HL-60/S4 treated with retinoic acid at 250 ng/mL for 4 days and 3 days (cell line): ENCODE measurements around the gene ZMYND19.
"Not testable (repeated sequence)": the region's sequence is repeated elsewhere in the genome, so short reads cannot be mapped to it uniquely, and the experiment has no call there.

Source experiments
- in situ Hi-C: fragments of 300-500 bp; cut with MboI; formaldehyde crosslinking; loops from 2 replicates; pipeline ENCODE4 v1.7.0; 2022; ENCODE audit warnings: low sequenced_read_pairs

ZMYND19 gene

DNA sequence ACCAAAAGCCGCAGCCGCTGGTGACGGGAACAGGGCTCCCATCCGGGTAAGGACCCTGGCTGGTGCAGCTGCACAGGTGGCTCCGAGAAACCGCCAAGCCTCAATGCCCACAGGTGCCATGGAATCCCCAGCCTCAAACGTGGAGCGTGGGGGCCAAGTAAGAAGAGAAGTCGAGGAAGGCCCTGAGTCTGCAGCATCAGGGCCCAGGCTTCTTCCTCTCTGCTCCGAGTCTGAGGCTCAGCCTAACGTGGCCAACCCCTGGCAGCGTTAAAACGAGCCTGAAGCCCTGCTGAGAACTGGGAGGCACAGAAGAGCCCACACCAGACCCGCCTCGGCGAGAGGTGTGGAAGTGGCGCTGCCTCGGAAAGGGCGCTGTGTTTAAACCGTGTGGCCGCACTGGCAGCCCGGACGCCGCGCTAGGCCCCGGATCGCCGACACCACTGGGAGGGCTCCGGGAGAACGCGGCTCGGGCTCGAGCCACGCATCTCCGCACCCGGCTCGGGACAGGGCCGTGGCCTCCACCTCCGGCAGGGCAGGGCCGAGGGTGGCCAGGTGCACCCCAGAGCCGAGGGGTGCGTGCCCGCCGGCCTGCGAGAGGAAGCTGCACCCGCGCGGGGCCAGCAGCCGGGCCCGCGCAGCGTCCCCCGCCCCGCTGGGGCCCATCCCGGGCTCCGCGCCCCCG lies 730 bp downstream of the ZMYND19 start:
- in situ Hi-C loops, result no loop called here

DNA sequence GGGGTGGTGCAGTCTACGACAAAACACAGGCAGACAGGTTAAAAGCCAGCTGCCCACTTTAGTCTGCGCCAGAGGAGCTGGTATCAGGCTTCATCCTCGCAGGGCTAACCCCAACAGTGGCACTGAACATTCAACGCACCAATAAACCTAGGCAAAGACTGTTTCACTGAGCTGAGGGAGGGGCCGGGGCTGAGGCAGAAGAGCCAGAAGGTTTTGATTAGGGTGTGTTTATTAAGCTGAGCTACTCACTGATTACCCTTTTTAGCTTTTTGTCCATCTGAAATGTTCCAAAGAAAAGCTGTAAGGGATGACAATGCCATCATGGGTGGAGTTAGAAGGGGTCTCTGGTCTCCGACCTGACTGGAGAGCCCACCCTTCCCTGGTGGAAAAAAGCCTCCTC lies 1.4 kb downstream of the ZMYND19 start:
- in situ Hi-C loops, result no loop called here

DNA sequence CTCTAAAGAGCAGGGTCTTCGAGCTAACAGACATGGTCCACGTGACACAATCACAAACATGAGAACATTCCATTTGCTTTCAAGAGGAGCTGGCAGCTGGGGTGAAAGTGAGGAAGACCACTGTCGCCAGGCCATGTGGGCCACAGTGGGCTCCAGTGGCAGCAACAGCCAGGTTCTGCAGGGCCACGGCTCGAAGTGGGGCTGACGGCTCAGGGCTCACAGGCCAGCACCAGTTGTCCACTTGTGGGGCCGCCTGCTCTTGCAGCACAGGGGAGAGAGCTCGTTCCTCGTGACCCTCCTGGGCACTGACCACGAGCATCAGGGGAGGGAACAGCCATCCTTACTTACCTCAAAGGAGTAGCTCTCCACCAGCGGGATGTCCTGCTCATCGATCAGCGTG lies 2.0 kb downstream of the ZMYND19 start:
- in situ Hi-C loops, result no loop called here

DNA sequence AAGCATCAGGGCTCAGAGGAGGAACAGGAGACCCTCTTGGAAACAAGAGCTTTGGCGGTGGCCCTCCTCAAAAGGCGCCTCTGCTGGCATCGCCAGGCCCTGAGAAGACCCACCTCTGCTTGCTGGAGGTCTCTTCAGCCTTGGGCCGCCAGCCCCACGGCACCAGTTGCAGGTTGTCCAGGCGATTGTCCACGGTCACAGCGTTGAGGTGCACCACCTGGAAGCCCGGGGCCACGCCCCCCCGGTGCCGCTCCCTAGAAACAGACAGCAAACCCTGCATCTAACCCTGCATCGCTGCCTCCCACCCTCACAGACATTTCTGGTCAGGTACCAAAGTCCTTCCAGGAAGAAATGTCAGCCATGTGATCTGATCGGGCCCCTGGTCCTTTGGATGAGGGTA lies 3.5 kb downstream of the ZMYND19 start:
- in situ Hi-C loops, result no loop called here

DNA sequence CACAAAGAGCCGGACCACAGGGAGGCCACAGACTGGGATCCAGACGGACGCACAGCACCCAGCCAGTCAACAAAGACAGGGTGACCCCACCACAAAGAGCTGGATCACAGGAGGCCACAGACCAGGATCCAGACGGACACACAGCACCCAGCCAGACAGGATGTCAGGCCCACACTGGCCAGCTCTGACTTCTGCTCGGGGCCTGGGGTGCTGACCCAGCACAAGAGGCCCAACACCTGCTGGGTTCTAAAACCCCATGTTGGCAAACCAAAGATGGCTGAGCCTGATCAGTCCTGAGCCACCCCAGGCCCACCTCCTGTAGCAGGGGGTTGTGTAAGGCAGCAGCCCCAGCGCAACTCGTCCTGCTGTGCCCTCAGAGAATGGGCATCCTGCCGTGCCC lies 6.4 kb downstream of the ZMYND19 start:
- in situ Hi-C loops, result no loop called here

DNA sequence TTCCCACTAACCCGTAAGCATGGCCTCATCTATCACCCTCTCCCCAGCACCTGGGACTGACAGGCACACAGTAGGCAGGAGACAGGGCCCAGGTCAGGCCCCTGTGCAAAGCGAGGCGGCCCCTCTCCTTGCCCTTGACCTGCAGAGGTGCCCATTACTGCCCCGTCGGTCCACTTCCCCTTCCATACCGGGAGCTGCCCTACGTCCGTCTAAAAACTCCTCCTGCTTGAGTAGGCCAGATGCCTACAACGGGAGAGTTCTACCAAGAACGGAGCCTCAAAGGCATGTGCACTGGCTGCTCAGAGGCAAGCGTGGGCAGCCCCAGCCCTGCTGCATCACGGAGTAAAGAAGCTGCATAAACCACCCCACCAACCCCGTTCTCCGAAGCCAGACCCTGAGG lies 7.0 kb downstream of the ZMYND19 start:
- in situ Hi-C loops, result no loop called here

DNA sequence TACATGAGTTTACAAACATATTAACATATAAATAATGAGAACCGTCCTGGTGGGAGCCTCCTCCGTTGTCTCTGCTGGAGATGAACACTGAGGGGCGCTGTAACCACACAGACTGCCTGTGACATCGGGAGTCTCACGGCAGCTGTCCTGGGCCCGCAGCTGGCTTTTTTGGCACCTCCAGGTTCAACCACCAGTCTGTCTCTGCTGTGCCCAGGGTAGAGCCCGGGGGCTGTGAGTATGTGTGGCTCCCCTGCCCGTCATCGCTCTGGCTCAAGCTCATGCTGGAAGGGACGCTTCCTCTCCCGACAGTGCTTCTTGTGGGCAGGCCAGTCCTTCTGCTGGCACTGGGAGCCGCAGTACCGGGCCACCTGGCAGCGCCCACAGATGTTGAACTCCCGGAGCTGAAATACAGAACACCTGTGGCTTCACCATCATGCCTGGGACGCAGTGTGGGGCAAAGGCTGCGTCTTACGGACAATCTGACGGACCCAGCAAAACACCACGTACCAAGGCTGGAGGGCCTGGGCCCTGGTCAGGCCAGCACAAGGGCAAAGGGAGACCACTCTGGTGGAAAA lies 7.9 kb downstream of the ZMYND19 start:
- in situ Hi-C loops, result no loop called here

DNA sequence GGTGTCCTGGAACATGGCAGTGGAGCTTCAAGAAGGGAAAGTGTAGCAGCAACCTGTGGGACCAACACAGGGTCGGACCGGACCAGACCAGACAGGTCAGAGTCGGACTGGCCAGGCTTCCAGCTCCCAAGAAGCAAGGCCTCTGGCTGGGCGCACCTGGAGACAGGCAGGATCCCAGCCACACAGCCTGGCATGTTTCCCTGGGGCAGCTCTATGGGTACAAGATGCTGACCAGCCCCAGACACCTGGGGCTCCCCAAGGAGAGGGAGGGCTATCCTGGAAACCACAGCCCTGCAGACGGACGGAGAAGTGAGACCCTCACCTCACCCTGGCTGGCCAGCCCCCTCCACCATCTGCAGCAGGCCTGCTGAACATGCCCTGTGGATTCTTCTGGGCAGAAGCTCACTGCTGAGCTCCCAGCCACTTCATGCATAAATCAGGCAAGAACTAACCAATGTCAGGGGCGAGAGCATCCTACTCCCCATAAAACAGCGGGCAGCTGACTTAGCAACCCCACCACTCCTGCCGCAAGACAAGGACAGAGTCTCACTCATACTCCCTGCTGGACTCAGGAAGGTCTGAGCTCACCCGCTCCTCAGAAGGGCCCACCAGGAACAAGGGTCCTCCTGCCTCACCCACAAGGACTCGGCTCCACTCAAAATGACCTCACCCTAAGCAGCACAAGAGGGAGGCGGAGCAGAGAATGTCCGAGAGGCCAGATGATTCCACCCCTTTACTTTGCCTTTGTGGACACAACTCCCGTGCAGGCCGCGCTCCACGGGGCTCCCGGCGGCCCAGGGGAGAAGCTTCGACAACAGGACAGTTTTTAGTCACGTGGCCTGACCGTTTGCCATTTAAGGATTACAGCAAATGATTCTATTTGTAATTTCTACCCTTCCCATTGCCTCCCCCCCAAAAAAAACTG lies 8.7 kb downstream of the ZMYND19 start:
- in situ Hi-C loops, result no loop called here

DNA sequence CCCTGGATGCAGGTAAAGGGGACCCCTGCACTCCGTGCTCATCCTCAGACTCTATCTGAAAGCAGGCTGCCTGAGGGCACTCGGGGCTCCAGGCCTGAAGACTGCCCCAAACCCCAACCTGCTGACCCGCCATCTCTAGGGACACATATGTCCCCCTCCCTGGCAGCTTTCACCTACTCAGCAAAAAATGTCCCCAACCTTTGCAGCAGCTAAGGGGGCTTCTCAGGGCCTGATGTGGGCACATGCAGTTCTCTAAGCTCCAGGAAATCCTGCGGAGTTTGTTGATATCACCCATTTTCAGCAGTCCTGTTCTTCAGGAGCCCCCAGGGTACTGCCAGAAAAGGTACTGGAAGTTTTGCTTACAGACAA lies 9.4 kb downstream of the ZMYND19 start:
- in situ Hi-C loops, result no loop called here

DNA sequence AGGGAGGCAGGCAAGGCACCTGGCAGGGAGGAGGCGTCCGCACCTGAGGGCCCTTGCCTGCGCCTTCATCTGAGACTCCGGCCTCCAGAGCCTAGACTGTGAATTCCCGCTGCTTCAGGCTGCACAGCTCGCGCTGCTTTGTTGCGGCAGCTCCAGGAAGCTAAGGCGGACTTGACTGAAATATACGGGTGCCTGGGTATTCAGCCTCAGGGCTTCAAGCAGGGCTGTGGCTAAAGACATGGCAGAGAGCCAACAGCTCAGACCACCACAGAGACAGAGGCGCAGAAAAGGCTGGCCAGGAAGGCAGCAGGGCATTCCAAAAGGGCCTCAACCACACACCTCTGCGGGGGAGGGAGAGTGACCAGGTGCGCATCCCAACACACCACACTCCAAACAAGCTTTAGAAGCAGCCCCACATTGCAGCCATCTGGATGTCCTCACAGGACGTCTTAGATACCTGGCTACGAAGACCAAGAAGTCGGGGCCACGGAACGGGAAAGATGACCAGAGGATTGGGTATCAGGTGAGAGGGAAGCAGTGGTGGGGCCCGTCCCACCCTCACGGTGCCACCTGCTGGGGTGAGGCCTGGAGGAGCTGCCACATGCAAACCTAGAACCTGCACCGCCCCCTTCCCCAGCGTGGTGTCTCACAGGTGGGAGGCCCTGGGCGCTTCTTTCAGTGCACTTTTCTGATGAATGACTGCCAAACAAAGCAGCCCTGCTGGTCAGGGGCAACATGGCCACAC lies 9.9 kb downstream of the ZMYND19 start:
- in situ Hi-C loops, result no loop called here

DNA sequence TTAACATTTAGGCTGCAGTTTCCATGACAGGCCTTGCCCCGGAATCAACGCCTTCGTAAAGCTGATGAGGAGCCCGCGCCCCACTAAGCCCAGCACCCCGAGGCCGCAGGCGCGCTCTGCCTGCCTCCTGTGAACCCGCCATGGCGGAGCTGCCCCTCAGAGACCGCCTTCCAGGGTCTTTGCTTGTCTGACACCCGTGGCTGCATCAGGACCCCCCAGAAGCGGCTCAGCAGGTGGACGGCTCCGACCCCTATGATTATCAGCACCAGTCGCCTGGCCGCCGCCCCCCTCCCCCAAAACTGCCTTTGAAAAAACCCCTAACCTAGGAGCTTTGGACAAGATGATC lies 11.1 kb downstream of the ZMYND19 start:
- in situ Hi-C loops, result no loop called here

DNA sequence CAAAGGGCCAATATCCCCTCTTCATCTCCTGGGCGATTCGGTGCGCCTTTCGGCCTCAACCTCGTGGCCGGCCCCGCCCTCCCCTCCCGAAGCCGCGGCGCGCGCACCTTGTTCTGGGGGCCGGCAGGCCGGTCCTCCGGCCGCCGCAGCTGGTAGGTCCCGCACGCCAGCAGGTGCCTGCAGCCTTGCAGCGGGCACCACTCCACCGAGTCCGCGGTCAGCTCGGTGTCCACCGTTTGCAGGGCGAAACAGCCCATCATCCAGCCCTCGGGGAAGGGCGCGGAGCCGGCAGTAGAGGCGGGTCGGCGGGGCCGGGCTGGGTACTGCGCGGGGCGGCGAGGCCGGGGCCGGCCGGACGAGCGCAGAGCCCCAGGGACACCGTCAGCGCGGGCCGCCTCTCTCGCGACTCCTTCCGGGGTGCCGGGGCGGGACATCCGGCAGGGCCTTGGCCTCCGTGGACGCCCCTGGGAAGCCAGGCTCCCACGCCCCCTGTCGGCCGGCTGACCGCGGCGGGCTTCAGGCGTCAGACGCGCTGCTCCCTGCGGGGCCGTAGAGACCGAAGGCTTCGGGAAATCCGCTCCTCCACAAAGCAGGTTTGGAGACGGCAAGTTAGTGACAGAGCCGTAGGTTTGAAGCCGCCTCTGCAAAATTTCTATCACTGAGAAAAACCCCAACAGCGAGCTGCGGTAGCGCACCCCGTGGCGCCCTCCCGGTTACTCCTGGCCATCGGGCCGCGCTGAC lies 11.6 kb downstream of the ZMYND19 start, which contains the start of gene DPH7:
TSS of gene DPH7 (minus strand) at position 408 of the 741 bp plus-strand sequence. CDS start at position 260, 148 bp downstream.
- in situ Hi-C loops, result no loop called here

DNA sequence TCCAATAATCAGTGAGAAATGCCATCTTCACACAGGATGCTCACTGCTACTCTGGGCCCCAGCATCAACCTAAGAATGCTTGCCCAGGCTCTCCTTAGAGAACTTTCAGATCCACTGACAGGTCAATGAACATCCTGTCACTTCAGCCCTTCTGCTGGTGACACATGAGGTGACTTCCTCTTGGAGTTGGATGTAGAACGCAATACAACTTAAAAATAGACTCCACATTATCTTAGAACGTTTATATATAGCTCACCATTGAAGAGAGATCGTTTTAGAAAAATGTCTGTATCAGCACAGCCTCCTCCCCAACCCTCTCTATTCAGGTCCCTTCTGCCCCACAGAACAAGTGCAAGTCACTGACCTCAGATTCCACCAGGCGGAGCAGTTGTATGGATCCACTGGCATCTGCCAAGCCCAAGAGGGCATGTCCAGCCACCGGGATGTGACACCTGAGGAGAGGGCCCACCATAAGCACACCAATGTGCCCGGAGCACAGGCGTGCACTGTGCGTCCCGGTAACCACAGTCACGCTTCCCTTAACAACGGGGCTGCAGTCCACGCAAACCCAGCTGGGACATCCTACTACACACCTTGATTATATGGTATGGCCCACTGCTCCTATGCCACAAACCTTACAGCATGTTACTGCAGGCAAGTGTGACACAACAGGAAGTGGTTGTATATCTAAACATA lies 14.4 kb downstream of the ZMYND19 start:
- in situ Hi-C loops, result no loop called here

DNA sequence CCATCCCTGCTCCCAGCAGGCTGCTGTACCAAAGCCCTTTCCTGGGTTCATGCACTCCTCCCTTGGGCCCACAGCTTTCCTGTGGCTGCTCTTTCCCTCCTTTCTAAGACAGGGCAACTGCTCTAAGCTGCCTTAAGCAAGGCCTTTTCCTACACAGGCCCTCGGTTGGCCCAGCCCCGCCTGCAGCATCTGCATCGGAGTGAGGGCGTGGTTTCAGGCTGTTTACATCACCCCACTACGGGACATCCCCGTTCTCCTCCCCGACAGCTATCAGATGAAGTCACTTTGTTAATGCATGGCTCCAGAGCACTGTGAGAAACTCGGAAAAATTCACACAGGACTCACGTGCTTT lies 15.0 kb downstream of the ZMYND19 start:
- in situ Hi-C loops, result no loop called here

DNA sequence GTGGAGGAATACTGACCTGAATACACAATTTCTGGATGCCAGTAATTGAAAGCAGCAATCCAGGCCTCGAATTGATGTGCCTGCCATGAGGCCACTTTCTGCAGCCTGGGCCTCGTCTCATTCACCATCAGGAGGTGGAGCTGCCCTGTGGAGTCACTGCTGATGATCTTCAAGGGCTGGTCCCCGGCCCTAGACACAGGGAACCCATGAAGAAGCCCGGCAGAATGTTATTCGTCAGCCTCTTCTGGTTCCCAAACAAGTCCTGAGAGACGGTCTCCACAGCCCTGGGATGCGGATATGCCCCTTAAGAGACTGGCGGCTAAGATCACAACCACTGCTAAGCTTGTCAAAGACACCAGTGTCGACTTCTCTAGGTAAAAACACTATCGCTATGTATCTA lies 16.1 kb downstream of the ZMYND19 start:
- in situ Hi-C loops, result no loop called here

DNA sequence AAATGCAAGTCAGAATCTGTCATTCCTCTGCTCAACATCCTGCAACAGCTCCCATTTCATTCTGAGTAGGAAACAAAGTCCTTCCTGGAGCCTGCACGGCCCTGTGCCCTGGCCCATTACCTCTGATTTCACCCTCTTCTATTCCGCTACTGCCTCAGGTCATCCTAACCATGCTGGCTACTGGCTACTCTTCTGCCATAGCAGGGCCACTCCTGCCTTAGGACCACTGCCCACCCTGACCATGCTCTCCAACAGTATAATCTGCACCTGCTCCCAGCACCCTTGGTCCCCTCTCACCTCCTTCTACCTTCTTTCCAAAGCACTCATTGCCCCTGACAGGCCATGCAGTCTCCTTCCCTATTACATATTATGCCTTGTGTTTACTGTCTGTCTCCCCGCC lies 19.7 kb downstream of the ZMYND19 start:
- in situ Hi-C loops, result no loop called here

DNA sequence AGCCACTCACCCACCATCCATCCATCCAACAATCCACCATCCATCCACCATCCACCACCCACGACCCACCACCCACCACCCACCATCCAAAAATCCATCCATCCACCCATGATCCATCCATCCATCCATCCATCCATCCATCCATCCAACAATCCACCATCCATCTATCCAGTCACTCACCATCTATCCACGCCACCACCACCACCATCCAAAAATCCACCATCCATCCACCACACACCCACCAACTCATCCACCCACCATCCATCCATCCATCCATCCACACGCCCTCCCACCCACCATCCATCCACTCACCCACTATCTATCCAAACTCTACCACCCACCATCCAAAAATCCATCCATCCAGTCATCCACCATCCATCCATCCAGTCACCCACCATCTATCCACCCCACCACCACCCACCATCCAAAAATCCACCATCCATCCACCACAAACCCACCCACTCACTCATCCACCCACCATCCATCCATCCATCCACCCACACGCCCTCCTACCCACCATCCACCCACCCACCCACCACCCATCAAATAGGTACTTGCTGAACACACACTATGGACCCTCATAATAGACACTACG lies 20.6 kb downstream of the ZMYND19 start:
- in situ Hi-C loops, result no loop called here

DNA sequence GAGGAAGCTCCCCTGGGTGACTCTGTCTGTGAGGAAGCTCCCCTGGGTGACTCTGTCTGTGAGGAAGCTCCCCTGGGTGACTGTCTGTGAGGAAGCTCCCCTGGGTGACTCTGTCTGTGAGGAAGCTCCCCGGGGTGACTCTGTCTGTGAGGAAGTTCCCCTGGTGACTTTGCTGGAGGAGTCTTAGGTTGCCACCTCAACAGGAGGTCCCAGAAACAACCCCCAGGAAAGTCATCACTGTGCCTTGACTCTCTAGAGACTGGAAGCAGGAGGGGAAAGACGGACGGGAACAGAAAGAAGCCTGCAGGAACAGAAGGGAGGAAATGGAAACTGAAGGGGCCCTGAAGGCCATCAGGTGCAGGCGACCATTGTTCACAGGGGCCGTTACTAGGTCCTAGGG lies 21.9 kb downstream of the ZMYND19 start:
- in situ Hi-C loops, result not testable (repeated sequence)

DNA sequence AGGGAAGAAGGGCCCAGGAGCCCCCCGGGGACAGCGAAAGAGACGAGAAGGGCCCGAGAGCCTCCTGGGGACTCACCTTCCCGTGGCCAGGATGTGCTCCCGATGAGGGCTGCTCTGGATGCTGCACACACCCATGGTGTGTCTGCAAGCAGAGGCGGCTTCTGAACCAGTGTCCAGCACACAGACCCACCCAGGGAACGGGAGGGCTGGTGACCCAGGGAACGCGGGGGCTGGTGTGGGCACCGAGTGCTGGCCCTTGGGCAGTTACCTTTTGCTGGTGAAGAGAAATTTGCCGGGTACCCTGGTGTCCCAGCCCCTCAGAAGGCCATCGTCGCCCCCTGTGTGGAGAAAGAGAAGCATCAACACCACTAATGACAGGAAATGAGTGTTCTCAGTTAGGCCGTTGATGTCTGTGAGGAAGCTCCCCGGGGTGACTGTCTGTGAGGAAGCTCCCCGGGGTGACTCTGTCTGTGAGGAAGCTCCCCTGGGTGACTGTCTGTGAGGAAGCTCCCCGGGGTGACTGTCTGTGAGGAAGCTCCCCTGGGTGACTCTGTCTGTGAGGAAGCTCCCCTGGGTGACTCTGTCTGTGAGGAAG lies 25.4 kb downstream of the ZMYND19 start:
- in situ Hi-C loops, result no loop called here
